ENCODE data around the gene GRIK4. TPM values are rescaled to one million over a fixed set of nuclear protein-coding genes. Genes with fewer than 3 reads are reported as not detected.

GRIK4 gene
- total RNA-seq, 1 experiment from 2014 or later, result 3.3 TPM

DNA sequence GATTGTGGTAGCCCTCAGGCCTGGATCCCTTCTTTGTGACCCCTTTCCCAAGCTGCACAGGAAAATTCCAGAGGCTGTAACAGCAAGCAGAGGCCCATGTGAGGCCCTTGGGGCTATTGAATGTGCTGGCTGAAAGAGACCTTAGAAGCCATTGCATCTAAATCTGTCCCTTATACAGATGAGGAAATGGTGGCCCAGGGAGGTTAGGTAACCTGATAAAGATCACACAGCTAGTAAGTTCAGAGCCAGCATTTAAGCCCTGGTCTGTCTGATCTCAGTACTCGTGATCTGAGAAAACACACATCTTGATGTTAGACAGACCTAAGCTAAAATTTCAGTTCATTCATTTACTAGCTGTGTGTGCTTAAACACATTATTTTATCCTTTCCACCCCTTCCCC lies 396.4 kb downstream of the GRIK4 start (continued):
- TF ChIP-seq, protein P1, sequence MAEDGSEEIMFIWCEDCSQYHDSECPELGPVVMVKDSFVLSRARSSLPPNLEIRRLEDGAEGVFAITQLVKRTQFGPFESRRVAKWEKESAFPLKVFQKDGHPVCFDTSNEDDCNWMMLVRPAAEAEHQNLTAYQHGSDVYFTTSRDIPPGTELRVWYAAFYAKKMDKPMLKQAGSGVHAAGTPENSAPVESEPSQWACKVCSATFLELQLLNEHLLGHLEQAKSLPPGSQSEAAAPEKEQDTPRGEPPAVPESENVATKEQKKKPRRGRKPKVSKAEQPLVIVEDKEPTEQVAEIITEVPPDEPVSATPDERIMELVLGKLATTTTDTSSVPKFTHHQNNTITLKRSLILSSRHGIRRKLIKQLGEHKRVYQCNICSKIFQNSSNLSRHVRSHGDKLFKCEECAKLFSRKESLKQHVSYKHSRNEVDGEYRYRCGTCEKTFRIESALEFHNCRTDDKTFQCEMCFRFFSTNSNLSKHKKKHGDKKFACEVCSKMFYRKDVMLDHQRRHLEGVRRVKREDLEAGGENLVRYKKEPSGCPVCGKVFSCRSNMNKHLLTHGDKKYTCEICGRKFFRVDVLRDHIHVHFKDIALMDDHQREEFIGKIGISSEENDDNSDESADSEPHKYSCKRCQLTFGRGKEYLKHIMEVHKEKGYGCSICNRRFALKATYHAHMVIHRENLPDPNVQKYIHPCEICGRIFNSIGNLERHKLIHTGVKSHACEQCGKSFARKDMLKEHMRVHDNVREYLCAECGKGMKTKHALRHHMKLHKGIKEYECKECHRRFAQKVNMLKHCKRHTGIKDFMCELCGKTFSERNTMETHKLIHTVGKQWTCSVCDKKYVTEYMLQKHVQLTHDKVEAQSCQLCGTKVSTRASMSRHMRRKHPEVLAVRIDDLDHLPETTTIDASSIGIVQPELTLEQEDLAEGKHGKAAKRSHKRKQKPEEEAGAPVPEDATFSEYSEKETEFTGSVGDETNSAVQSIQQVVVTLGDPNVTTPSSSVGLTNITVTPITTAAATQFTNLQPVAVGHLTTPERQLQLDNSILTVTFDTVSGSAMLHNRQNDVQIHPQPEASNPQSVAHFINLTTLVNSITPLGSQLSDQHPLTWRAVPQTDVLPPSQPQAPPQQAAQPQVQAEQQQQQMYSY (CRISPR knock-in tag; IDR thresholded peaks at IDR 0.05), result no peak
- TF ChIP-seq, protein P2, sequence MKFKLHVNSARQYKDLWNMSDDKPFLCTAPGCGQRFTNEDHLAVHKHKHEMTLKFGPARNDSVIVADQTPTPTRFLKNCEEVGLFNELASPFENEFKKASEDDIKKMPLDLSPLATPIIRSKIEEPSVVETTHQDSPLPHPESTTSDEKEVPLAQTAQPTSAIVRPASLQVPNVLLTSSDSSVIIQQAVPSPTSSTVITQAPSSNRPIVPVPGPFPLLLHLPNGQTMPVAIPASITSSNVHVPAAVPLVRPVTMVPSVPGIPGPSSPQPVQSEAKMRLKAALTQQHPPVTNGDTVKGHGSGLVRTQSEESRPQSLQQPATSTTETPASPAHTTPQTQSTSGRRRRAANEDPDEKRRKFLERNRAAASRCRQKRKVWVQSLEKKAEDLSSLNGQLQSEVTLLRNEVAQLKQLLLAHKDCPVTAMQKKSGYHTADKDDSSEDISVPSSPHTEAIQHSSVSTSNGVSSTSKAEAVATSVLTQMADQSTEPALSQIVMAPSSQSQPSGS (CRISPR knock-in tag; IDR thresholded peaks at IDR 0.05; ENCODE audit: borderline replicate concordance, low read depth), result no peak
- TF ChIP-seq, protein P3, sequence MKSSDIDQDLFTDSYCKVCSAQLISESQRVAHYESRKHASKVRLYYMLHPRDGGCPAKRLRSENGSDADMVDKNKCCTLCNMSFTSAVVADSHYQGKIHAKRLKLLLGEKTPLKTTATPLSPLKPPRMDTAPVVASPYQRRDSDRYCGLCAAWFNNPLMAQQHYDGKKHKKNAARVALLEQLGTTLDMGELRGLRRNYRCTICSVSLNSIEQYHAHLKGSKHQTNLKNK (CRISPR knock-in tag; IDR thresholded peaks at IDR 0.05), result no peak
- TF ChIP-seq ZBTB21 (CRISPR knock-in tag; IDR thresholded peaks at IDR 0.05; ENCODE audit: borderline replicate concordance) (no peak), MXD4 (CRISPR knock-in tag; IDR thresholded peaks at IDR 0.05; ENCODE audit: borderline replicate concordance) (no peak), IRF2 (CRISPR knock-in tag; IDR thresholded peaks at IDR 0.05; ENCODE audit: borderline replicate concordance, low read depth) (no peak), GTF2I (CRISPR knock-in tag; conservative IDR thresholded peaks at IDR 0.05) (no peak)
- TF ChIP-seq, protein P4, sequence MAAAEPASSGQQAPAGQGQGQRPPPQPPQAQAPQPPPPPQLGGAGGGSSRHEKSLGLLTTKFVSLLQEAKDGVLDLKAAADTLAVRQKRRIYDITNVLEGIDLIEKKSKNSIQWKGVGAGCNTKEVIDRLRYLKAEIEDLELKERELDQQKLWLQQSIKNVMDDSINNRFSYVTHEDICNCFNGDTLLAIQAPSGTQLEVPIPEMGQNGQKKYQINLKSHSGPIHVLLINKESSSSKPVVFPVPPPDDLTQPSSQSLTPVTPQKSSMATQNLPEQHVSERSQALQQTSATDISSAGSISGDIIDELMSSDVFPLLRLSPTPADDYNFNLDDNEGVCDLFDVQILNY (CRISPR knock-in tag; IDR thresholded peaks at IDR 0.05), result no peak

DNA sequence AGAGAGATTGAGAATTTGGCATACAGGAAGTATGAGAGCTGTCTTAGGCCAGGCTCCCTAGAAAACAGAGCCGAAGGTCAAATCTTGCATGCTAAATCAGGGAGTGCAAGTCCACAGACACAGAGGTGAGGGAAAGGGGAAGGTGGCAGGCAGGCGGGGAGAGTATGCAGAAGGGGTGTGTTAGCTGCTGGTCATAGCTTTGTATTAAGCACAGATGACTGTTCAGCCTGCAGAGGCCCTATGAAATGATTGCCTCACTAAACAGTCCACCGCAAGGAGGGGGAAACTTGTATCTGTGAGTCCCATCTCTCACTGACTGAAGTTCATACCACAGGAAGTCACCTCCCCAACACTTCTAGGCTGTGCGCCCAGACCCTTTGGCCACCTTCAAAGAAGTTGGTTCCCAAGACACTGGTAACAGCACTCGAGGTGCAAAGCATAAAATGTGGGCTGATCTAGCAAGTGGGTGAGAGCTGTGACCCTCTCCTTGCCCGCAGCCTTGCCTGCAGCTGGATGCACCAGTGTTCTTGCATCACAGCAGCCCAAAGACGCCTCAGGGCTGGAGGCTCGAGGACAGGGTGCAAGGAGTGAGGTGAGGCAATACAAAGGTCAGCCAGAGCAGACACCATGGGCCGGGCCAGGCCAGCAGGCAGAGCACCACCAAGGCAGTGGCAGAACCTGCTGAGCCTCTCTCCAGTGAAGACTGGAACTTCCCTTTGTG lies 397.1 kb downstream of the GRIK4 start:
- no peak overlapping the region for H3K27ac Mint-ChIP-seq
- H3K36me3 Mint-ChIP-seq, result no peaks in the 10 kb centered on the region
- H3K4me1 Mint-ChIP-seq, result peaks cover 9% of the 10 kb centered on the region
- H3K27me3 Mint-ChIP-seq (ENCODE audit: low read depth), result peaks cover 2% of the 10 kb centered on the region; the same call in 1 of the 2 replicates
- DNase-seq (ENCODE audit: low spot score) (no peak), ATAC-seq (no peak)
- ChIA-PET POLR2A (no interaction called here), CTCF (no interaction called here)
- no peak for TF ChIP-seq SMAD4 (CRISPR knock-in tag; IDR thresholded peaks at IDR 0.05)
- TF ChIP-seq TCF7 (CRISPR knock-in tag; IDR thresholded peaks at IDR 0.05; ENCODE audit: low read depth), result no peak
- TF ChIP-seq ZNF232 (CRISPR knock-in tag; IDR thresholded peaks at IDR 0.05), result no peak
- no peak for TF ChIP-seq FOXK1 (CRISPR knock-in tag; IDR thresholded peaks at IDR 0.05)
- no peak for TF ChIP-seq NFYB (CRISPR knock-in tag; conservative IDR thresholded peaks at IDR 0.05; ENCODE audit: low read depth)
- no peak for TF ChIP-seq JAZF1 (CRISPR knock-in tag; IDR thresholded peaks at IDR 0.05)
- TF ChIP-seq, protein P5, sequence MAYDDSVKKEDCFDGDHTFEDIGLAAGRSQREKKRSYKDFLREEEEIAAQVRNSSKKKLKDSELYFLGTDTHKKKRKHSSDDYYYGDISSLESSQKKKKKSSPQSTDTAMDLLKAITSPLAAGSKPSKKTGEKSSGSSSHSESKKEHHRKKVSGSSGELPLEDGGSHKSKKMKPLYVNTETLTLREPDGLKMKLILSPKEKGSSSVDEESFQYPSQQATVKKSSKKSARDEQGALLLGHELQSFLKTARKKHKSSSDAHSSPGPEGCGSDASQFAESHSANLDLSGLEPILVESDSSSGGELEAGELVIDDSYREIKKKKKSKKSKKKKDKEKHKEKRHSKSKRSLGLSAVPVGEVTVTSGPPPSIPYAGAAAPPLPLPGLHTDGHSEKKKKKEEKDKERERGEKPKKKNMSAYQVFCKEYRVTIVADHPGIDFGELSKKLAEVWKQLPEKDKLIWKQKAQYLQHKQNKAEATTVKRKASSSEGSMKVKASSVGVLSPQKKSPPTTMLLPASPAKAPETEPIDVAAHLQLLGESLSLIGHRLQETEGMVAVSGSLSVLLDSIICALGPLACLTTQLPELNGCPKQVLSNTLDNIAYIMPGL (CRISPR knock-in tag; IDR thresholded peaks at IDR 0.05), result no peak
- TF ChIP-seq, protein P3 (CRISPR knock-in tag; IDR thresholded peaks at IDR 0.05), result no peak
- no peak for TF ChIP-seq NR1H2 (CRISPR knock-in tag; IDR thresholded peaks at IDR 0.05)
- TF ChIP-seq, protein P6, sequence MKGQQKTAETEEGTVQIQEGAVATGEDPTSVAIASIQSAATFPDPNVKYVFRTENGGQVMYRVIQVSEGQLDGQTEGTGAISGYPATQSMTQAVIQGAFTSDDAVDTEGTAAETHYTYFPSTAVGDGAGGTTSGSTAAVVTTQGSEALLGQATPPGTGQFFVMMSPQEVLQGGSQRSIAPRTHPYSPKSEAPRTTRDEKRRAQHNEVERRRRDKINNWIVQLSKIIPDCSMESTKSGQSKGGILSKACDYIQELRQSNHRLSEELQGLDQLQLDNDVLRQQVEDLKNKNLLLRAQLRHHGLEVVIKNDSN (CRISPR knock-in tag; IDR thresholded peaks at IDR 0.05), result no peak
- no peak for TF ChIP-seq ZNF138 (CRISPR knock-in tag; conservative IDR thresholded peaks at IDR 0.05)
- no peak for TF ChIP-seq GRHL2 (CRISPR knock-in tag; IDR thresholded peaks at IDR 0.05; ENCODE audit: insufficient replicate concordance, severe bottlenecking)
- TF ChIP-seq FOXJ3 (CRISPR knock-in tag; IDR thresholded peaks at IDR 0.05; ENCODE audit: borderline replicate concordance), result no peak
- TF ChIP-seq NFE2L1 (CRISPR knock-in tag; IDR thresholded peaks at IDR 0.05), result no peak
- no peak for TF ChIP-seq IRF2 (CRISPR knock-in tag; IDR thresholded peaks at IDR 0.05; ENCODE audit: borderline replicate concordance, low read depth)
- TF ChIP-seq SP1 (CRISPR knock-in tag; conservative IDR thresholded peaks at IDR 0.05), result no peak
- TF ChIP-seq, protein P7, sequence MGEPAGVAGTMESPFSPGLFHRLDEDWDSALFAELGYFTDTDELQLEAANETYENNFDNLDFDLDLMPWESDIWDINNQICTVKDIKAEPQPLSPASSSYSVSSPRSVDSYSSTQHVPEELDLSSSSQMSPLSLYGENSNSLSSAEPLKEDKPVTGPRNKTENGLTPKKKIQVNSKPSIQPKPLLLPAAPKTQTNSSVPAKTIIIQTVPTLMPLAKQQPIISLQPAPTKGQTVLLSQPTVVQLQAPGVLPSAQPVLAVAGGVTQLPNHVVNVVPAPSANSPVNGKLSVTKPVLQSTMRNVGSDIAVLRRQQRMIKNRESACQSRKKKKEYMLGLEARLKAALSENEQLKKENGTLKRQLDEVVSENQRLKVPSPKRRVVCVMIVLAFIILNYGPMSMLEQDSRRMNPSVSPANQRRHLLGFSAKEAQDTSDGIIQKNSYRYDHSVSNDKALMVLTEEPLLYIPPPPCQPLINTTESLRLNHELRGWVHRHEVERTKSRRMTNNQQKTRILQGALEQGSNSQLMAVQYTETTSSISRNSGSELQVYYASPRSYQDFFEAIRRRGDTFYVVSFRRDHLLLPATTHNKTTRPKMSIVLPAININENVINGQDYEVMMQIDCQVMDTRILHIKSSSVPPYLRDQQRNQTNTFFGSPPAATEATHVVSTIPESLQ (CRISPR knock-in tag; IDR thresholded peaks at IDR 0.05), result no peak
- TF ChIP-seq ETV6 (CRISPR knock-in tag; IDR thresholded peaks at IDR 0.05), result no peak
- no peak overlapping the region for H3K4me3 Mint-ChIP-seq
- H3K9me3 Mint-ChIP-seq, result peaks cover 5% of the 10 kb centered on the region; the same call in 1 of the 2 replicates

Measured in WTC11 (cell line).